ENCODE measurements around the gene GHR.
"Not testable (repeated sequence)": the region's sequence is repeated elsewhere in the genome, so short reads cannot be mapped to it uniquely, and the experiment has no call there.

The GHR gene

GRCh38 chr5:42573386-42573785 lies 150.1 kb downstream of the GHR start:
- H3K4me1 ChIP-seq (ENCODE audit: insufficient read depth, low read length), result no peaks in the 10 kb centered on the region
- H3K4me2 ChIP-seq (ENCODE audit: insufficient read depth, low read length), result no peak overlapping the region
- ATAC-seq (ENCODE audit: insufficient read depth, low read depth), result no peak
- H3K27me3 ChIP-seq (ENCODE audit: insufficient read depth, low read length, poor library complexity), result no peaks in the 10 kb centered on the region
- no peak overlapping the region for H3K27ac ChIP-seq (ENCODE audit: low read length)
- no peaks in the 10 kb centered on the region for H4K20me1 ChIP-seq (ENCODE audit: insufficient read depth, low read length)
- no peak overlapping the region for H3K9ac ChIP-seq (ENCODE audit: low read depth, low read length)
- no peaks in the 10 kb centered on the region for H3K79me2 ChIP-seq (ENCODE audit: insufficient read depth, low read length)
- no peaks in the 10 kb centered on the region for H3K9me3 ChIP-seq (ENCODE audit: insufficient read depth, low read length, severe bottlenecking)
- TF ChIP-seq CTCF (IDR thresholded peaks at IDR 0.05; ENCODE audit: borderline replicate concordance, extremely low read depth, low read length, poor library complexity, severe bottlenecking), result no peak
- TF ChIP-seq EZH2 (IDR thresholded peaks at IDR 0.05; ENCODE audit: borderline replicate concordance, low read depth, low read length, severe bottlenecking), result no peak
- H2AFZ ChIP-seq (ENCODE audit: low read depth, low read length), result no peak overlapping the region
- no peaks in the 10 kb centered on the region for H3K36me3 ChIP-seq (ENCODE audit: insufficient read depth, low read length)
- no peak for DNase-seq
- no peak overlapping the region for H3K4me3 ChIP-seq (ENCODE audit: low read depth in 1 of 2, low read length in 2 of 2)

DNA sequence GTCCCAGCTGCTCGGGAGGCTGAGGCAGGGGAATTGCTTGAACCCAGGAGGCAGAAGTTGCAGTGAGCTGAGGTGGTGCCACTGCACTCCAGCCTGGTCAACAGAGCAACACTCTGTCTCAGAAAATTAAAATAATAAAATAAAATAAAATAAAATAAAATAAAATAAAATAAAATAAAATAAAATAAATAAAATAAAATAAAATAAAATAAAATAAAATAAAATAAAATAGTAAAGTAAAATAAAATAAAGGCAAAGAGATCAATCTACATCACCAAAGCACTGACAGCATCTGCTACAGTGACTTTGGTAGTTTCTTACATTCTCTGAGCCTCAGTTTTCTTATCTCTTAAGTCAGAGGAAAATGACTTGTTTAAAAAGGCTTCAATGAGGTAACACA lies 152.7 kb downstream of the GHR start:
- H3K36me3 ChIP-seq (ENCODE audit: insufficient read depth, low read length); DNase-seq; H2AFZ ChIP-seq (ENCODE audit: low read depth, low read length); H3K79me2 ChIP-seq (ENCODE audit: insufficient read depth, low read length); H3K4me1 ChIP-seq (ENCODE audit: insufficient read depth, low read length); H3K27ac ChIP-seq (ENCODE audit: low read length); H3K4me3 ChIP-seq (ENCODE audit: low read depth in 1 of 2, low read length in 2 of 2); H4K20me1 ChIP-seq (ENCODE audit: insufficient read depth, low read length); H3K9me3 ChIP-seq (ENCODE audit: insufficient read depth, low read length, severe bottlenecking); ATAC-seq (ENCODE audit: insufficient read depth, low read depth); H3K27me3 ChIP-seq (ENCODE audit: insufficient read depth, low read length, poor library complexity); H3K9ac ChIP-seq (ENCODE audit: low read depth, low read length); H3K4me2 ChIP-seq (ENCODE audit: insufficient read depth, low read length): not testable (repeated sequence)

- not testable (repeated sequence) for H3K36me3 ChIP-seq (ENCODE audit: insufficient read depth, low read length); DNase-seq; ATAC-seq (ENCODE audit: insufficient read depth, low read depth); H4K20me1 ChIP-seq (ENCODE audit: insufficient read depth, low read length); H3K27me3 ChIP-seq (ENCODE audit: insufficient read depth, low read length, poor library complexity); H3K9ac ChIP-seq (ENCODE audit: low read depth, low read length); H3K4me1 ChIP-seq (ENCODE audit: insufficient read depth, low read length); H3K79me2 ChIP-seq (ENCODE audit: insufficient read depth, low read length); H3K4me2 ChIP-seq (ENCODE audit: insufficient read depth, low read length); H3K9me3 ChIP-seq (ENCODE audit: insufficient read depth, low read length, severe bottlenecking); H2AFZ ChIP-seq (ENCODE audit: low read depth, low read length); H3K27ac ChIP-seq (ENCODE audit: low read length); H3K4me3 ChIP-seq (ENCODE audit: low read depth in 1 of 2, low read length in 2 of 2)
Measured at GRCh38 chr5:42578901-42579300, 155.7 kb downstream of the GHR start.

GRCh38 chr5:42579320-42579719 lies 156.1 kb downstream of the GHR start:
- no peaks in the 10 kb centered on the region for H3K27me3 ChIP-seq (ENCODE audit: insufficient read depth, low read length, poor library complexity)
- no peaks in the 10 kb centered on the region for H3K79me2 ChIP-seq (ENCODE audit: insufficient read depth, low read length)
- no peak overlapping the region for H2AFZ ChIP-seq (ENCODE audit: low read depth, low read length)
- no peaks in the 10 kb centered on the region for H3K36me3 ChIP-seq (ENCODE audit: insufficient read depth, low read length)
- H3K4me1 ChIP-seq (ENCODE audit: insufficient read depth, low read length), result no peaks in the 10 kb centered on the region
- ATAC-seq (ENCODE audit: insufficient read depth, low read depth) (no peak), DNase-seq (no peak)
- H3K27ac ChIP-seq (ENCODE audit: low read length), result no peak overlapping the region
- no peak overlapping the region for H3K4me2 ChIP-seq (ENCODE audit: insufficient read depth, low read length)
- H3K9me3 ChIP-seq (ENCODE audit: insufficient read depth, low read length, severe bottlenecking), result no peaks in the 10 kb centered on the region
- H3K4me3 ChIP-seq (ENCODE audit: low read depth in 1 of 2, low read length in 2 of 2), result no peak overlapping the region
- TF ChIP-seq EZH2 (IDR thresholded peaks at IDR 0.05; ENCODE audit: borderline replicate concordance, low read depth, low read length, severe bottlenecking), result no peak
- TF ChIP-seq CTCF (IDR thresholded peaks at IDR 0.05; ENCODE audit: borderline replicate concordance, extremely low read depth, low read length, poor library complexity, severe bottlenecking), result no peak
- no peaks in the 10 kb centered on the region for H4K20me1 ChIP-seq (ENCODE audit: insufficient read depth, low read length)
- H3K9ac ChIP-seq (ENCODE audit: low read depth, low read length), result no peak overlapping the region

Data from DND-41 (cell line).